Peyer's patch (tissue), 4 donors: ENCODE data around the gene TMEM39B.
"Not testable (repeated sequence)": the region's sequence is repeated elsewhere in the genome, so short reads cannot be mapped to it uniquely, and the experiment has no call there.

Experiments
- POLR2A ChIP-seq, 2 donors: fragments of 450-650 bp; IDR thresholded peaks; one replicate each; pipeline ENCODE4 v1.5.1; 2017; ENCODE audit warnings: antibody characterized with exemption in 2 of 2, mild to moderate bottlenecking in 2 of 2, moderate library complexity in 2 of 2
- TF ChIP-seq, protein P1 (sequence below), 6 experiments: fragments of 450-650 bp in 4 of 6; fragments of 200-600 bp in 2 of 6; sonication (generic) in 1 of 6; IDR thresholded peaks; one replicate each; pipeline ENCODE4 v1.5.1; 2017 to 2019; ENCODE audit warnings: antibody characterized with exemption in 6 of 6, mild to moderate bottlenecking in 3 of 6, moderate library complexity in 1 of 6

DNA sequence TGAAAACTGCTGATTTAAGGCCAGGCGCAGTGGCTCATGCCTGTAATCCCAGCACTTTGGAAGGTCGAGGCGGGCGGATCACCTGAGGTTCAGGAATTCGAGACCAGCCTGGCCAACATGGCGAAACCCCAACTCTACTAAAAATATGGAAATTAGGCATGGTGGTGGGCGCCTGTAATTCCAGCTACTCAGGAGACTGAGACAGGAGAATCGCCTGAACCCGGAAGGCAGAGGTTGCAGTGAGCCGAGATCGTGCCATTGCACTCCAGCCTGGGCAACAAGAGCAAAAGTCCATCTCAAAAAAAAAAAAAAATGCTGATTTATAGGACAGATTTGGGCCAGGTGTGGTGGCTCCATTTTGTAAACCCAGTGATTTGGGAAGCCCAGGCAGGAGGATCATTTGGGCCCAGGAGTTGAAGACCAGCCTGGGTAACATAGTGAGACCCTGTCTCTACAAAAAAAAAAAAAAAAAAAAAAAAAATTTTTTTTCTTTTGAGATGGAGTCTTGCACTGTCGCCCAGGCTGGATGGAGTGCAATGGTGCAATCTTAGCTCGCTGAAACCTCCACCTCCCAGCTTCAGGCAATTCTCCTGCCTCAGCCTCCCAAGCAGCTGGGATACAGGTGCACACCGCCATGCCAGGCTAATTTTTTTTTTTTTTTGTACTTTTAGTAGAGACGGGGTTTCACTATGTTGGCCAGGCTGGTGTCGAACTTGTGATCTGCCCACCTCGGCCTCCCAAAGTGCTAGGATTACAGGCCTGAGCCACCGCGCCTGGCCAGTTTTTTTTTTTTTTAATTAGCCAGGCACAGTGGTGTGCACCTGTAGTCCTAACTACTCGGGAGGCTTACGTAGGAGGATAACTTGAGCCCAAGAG lies 6.9 kb upstream of the TMEM39B start:
- not testable (repeated sequence) for TF ChIP-seq POLR2A (IDR thresholded peaks at IDR 0.05)
- TF ChIP-seq, protein P1, sequence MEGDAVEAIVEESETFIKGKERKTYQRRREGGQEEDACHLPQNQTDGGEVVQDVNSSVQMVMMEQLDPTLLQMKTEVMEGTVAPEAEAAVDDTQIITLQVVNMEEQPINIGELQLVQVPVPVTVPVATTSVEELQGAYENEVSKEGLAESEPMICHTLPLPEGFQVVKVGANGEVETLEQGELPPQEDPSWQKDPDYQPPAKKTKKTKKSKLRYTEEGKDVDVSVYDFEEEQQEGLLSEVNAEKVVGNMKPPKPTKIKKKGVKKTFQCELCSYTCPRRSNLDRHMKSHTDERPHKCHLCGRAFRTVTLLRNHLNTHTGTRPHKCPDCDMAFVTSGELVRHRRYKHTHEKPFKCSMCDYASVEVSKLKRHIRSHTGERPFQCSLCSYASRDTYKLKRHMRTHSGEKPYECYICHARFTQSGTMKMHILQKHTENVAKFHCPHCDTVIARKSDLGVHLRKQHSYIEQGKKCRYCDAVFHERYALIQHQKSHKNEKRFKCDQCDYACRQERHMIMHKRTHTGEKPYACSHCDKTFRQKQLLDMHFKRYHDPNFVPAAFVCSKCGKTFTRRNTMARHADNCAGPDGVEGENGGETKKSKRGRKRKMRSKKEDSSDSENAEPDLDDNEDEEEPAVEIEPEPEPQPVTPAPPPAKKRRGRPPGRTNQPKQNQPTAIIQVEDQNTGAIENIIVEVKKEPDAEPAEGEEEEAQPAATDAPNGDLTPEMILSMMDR (IDR thresholded peaks at IDR 0.05), result not testable (repeated sequence)
